ENCODE measurements around the gene PPP2R3B.

- TF ChIP-seq, protein P1, sequence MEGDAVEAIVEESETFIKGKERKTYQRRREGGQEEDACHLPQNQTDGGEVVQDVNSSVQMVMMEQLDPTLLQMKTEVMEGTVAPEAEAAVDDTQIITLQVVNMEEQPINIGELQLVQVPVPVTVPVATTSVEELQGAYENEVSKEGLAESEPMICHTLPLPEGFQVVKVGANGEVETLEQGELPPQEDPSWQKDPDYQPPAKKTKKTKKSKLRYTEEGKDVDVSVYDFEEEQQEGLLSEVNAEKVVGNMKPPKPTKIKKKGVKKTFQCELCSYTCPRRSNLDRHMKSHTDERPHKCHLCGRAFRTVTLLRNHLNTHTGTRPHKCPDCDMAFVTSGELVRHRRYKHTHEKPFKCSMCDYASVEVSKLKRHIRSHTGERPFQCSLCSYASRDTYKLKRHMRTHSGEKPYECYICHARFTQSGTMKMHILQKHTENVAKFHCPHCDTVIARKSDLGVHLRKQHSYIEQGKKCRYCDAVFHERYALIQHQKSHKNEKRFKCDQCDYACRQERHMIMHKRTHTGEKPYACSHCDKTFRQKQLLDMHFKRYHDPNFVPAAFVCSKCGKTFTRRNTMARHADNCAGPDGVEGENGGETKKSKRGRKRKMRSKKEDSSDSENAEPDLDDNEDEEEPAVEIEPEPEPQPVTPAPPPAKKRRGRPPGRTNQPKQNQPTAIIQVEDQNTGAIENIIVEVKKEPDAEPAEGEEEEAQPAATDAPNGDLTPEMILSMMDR (IDR thresholded peaks at IDR 0.05), result no peak
- no peak for TF ChIP-seq POLR2A (IDR thresholded peaks at IDR 0.05)
Measured at GRCh38 chrX:357693-358471, 28.8 kb downstream of the PPP2R3B start.

Data from heart left ventricle (tissue), 13 donors.